Suppressor macrophage treated with lipopolysaccharide for 1 hour (primary cell): Measurements from ENCODE around the gene RSPH6A.
"Not testable (repeated sequence)": the region's sequence is repeated elsewhere in the genome, so short reads cannot be mapped to it uniquely, and the experiment has no call there.

Experiments used
- DNase-seq, 3 donors: peaks; one replicate each; pipeline ENCODE4 v3.0.0-alpha.2; 2020 to 2022

Gene RSPH6A

GRCh38 chr19:45799541-45799940 is 15.6 kb downstream of the RSPH6A start:
- not testable (repeated sequence) for DNase-seq

- peak; percentile 69 to 75 (median 69) for DNase-seq
These were observed 16.1 kb downstream of the RSPH6A start for GRCh38 chr19:45798995-45799517.

GRCh38 chr19:45794627-45795026 is 20.5 kb downstream of the RSPH6A start:
- no peak for DNase-seq

GRCh38 chr19:45793876-45794275 is 21.2 kb downstream of the RSPH6A start:
- peak; percentile 64 to 76 (median 71) for DNase-seq

- DNase-seq = no peak
These were observed 21.9 kb downstream of the RSPH6A start for GRCh38 chr19:45793178-45793564.

GRCh38 chr19:45792470-45793177 is 22.5 kb downstream of the RSPH6A start, which contains the start of gene DMWD:
TSS of gene DMWD (minus strand) at chr19:45792845. CDS start at chr19:45792756, 89 bp downstream.
- DNase-seq = peak; percentile 99 to 100 (median 100)

GRCh38 chr19:45791744-45792469 is 23.2 kb downstream of the RSPH6A start:
- peak in 1 of 3 donors; percentile 18 for DNase-seq

GRCh38 chr19:45790942-45791341 is 24.2 kb downstream of the RSPH6A start:
- peak; percentile 90 to 93 (median 93) for DNase-seq

GRCh38 chr19:45789035-45789786 is 25.9 kb downstream of the RSPH6A start:
- DNase-seq = peak in 1 of 3 donors; percentile 13

- no peak for DNase-seq
These were observed 28.6 kb downstream of the RSPH6A start for GRCh38 chr19:45786533-45786894.

- no peak for DNase-seq
These were observed 29.2 kb downstream of the RSPH6A start for GRCh38 chr19:45785781-45786532.

- DNase-seq = no peak
These were observed 30.0 kb downstream of the RSPH6A start for GRCh38 chr19:45785097-45785496.

GRCh38 chr19:45784096-45784495 is 31.0 kb downstream of the RSPH6A start:
- DNase-seq = no peak

- no peak for DNase-seq
These were observed 32.0 kb downstream of the RSPH6A start for GRCh38 chr19:45782820-45783785.

GRCh38 chr19:45782162-45782691 is 32.9 kb downstream of the RSPH6A start, which contains the start of gene DMPK:
TSS of gene DMPK (minus strand) at chr19:45782490. CDS start at chr19:45782352, 138 bp downstream.
- no peak for DNase-seq

GRCh38 chr19:45781214-45782161 is 33.6 kb downstream of the RSPH6A start:
- DNase-seq = peak; percentile 51 to 57 (median 52)

GRCh38 chr19:45780448-45781213 is 34.5 kb downstream of the RSPH6A start:
- peak in 2 of 3 donors; percentile 43 to 60 for DNase-seq

GRCh38 chr19:45780146-45780447 is 35.0 kb downstream of the RSPH6A start:
- DNase-seq = no peak
